Endothelial cell of hepatic sinusoid (primary cell): Measurements from ENCODE around the gene COL23A1.

Experiments used
- in situ Hi-C: cut with HindIII; loops from 2 replicates; pipeline ENCODE4 v1.10.0; 2017; ENCODE audit warnings: low sequenced_read_pairs

COL23A1 gene

GRCh38 chr5:178536541-178537466, 53.4 kb downstream of the COL23A1 start:
- in situ Hi-C loops = no loop called here

DNA sequence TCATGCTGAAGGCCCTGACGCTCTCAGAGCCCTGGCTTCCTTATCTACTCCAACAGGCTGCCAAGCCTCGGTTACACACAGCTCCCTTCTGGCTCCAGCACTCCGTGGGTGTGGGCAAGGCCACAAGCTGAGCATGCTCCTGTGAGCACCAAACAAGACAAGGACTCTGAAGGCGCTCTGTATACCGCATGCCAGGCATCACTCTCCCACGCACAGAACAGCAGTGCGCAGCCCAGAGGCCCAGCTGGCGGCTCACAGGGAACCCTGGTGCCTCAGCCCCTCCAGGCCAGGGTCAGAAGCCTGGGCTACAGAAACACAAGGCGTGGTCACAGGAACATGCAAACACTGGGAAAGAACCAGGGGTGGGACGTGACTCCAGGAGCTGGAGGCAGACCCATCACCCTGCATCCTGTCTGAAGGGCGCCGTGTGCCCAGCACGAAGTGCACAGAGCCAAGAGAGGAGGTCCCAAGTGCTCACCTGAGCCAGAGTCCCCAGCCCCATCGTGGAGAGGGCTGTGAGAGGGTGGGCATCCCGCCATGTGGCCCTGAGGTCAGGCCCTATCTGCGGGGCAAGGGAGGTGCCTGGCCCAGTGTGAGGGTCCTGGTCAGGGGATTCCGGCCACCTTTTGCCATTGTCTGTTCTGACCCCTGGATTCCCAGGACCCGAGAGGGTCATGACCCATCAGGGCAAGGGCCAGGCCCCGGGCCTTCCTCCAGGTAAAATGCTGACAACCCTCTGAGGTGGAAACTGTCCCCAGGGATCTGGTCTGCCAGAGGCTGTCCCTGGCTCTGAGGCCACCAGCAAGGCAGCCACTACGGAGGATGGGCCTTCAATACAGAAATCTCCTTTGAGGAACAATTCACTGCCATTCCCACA, 54.7 kb downstream of the COL23A1 start:
- in situ Hi-C loops = no loop called here

DNA sequence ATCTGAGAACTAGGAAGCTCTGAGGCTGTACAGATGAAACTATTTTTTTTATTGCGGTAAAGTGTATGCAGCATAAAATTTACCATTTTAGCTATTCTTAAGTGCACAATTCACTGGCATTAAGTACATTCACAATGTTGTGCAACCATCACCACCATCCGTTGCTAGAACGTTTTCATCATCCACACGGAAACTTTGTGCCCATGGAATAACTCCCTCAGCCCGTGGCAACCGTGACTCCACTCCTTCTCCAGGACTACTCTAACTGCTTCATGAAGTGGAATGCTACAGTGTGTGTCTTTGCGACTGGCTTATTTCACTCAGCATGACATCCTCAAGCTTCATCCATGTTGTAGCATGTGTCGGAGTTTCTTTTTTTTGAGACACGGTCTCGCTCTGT, 57.1 kb downstream of the COL23A1 start:
- in situ Hi-C loops = no loop called here

DNA sequence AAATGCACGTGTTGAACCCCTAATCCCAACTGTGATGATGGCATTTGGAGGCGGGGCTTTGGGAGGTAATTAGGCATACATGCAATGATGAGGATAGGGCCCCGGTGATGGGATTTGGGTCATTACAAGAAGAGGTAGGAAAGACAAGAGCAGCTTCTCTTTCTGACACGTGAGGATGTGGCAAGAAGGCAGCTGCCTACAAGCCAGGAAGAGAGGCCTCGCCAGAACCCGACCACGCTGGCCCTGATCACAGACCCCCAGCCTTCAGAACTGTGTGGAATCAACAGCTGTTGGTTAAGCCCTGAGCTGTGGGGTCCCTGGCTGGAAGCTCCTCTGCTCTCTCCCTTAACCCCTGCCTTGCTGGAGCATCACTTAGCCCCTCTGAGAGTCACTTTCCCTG, 57.5 kb downstream of the COL23A1 start:
- in situ Hi-C loops = no loop called here

DNA sequence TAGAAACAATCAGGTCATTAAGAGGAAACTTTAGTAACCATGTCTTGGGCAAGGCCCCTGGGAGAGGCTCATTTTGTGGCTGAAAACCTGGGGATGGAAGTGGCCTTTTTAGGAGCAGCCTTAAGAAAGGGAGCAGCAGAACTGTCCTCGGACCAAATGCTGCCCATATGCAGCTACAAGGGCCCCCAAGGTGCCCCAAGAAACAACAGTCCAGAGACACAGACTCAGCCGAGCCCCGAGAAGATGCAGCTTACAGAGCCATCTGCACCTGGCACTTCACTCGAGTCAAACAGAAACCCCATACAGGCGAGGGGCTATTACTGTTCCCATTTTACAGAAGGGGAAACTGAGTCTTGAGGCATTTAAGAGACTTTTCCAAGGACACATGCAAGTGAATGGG, 58.0 kb downstream of the COL23A1 start:
- in situ Hi-C loops = no loop called here

DNA sequence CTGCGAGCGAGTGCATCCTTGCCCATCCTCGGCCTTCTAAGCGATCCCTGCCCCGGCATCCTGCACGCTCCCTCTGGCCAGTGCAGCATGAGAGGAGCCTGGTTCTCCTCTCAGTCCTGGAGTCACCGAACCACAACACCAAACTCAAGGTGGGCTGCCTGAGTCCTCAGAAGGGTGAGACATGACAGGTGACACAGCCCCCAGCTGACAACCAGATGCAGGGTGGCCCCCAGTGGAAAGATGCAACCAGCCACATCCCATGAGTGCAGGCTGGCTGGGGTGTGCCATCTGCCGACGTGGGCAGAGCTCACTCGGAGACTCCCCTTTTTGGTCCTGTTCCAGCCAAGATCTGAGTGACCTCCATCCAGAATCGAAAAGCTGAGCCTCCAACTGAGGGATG, 58.4 kb downstream of the COL23A1 start:
- in situ Hi-C loops = no loop called here

- in situ Hi-C loops = no loop called here
Observed at GRCh38 chr5:178530526-178530925, 59.7 kb downstream of the COL23A1 start.

GRCh38 chr5:178529080-178529479, 61.1 kb downstream of the COL23A1 start:
- in situ Hi-C loops = no loop called here

GRCh38 chr5:178527458-178528307, 62.5 kb downstream of the COL23A1 start:
- in situ Hi-C loops = no loop called here

DNA sequence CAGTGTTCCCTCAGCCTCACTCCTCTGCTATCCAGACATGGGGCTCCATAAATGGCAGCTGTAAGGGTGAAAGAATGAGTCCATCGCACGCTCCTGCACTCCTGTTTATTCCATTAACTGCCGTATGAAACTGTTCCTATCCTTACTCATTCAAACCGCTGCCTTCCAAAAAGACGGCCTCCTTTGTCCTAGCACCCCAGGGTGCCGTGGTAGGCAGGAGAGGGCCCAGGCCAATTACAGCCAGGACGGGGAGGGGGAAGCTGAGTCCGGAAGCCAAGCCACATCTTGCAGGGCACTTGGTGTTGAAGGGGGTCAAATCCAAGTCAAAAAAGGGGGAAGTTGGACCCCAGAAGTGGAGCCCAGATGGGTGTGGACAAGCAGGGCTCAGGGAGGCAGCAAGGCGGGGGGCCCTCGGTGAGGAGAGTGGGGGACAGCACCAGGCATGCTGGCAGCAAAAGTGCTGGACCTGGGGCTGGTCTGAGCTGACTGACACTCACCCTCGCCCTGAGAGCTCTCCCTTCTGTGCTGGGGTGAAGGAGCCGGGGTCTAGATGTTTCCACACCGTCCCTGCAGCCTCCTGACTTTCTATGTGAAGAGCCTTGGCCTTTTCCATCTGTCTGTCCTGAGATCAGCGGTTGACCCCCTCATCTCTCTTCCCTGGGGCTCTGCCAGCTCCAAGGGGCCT, 63.3 kb downstream of the COL23A1 start:
- in situ Hi-C loops = no loop called here

DNA sequence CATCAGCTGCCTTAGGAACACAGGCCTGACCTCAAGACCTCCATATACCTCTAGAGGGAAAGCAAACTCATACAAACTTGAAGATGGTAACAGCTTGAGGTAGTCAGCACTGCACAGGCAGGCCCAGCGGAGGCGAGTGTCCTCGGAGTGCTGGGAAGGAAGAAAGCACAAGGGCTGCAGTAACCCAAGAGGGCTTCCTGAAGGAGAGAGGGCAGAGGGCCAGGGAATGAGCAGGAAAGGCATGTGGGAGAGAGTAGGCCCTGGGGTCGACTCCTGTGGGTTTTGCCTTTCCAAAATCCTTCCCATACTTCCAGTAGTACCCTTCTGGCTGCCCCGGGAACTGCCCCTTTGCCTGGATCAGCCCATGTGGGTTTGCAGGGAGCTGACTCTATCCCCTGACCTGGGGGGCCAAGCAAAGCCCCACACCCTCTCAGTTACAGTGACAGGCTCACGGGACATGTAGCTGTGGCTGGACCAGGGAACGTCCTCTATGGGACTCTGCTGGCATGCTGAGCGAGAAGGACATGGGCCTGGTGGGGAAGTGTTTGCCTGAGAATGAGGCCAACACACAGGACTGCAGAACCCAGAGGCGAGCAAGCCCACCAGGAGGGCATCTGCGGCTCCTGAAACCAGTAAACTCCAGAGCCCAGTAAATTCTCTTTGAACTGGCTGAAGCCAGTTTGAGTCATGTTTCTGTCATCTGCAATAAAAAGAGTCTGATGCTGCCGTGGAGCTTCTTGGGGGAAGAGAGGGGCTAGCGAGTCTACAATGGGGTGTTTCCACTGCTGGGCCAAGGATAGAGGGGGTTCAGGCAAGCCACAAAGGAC, 64.1 kb downstream of the COL23A1 start:
- in situ Hi-C loops = no loop called here

DNA sequence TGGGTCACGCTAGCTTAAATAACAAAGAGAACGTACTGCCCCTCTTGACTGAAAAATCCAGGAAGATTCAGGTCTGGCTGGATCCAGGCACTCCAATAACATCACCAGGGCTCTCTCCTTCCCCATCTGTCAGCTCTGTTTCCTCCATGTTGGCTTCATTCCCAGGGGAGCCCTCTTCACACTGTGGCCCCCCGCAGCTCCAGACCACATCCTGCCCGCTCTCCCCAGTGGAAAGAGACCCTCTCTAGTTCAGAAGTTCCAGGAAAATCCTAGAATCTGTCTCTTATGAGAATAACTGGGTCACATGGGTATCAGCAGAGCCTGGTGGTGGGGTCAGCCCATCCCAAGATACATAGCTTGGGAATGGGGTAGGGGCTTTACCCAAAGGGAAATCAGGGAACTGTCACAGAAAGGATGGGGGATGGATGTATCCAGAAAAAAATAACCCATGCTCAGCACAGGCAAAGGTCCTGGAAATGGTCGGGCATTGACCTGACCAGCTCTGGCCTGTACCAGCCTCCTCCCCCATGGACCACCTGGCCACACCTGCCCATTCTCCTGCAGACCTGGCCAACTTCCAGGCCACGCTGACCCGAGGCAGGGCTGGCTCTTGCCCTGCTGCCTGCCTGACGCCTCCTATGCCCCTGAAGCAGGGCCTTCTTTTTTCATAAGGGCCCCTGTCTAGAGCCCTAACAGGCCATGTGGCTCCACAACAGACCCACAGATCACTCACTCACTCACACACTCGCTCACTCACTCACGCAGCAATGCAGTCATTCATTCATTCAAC, 65.9 kb downstream of the COL23A1 start:
- in situ Hi-C loops = no loop called here

GRCh38 chr5:178522361-178522760, 67.8 kb downstream of the COL23A1 start:
- in situ Hi-C loops = no loop called here

DNA sequence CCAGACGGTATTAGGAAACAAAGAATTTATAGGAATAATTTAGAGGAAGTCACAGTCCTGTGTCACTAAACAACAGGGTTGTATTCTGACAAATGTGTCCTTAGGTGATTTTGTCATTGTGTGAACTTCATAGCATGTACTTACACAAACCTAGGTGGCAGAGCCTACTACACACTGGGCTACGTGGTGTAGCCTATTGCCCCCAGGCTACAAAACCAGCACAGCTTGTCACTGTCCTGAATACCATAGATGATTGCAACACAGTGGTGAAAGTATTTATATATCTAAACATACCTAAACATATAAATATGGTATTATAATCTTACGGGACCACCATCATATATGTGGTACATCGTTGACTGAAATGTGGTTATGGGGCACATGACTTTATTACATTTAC, 69.3 kb downstream of the COL23A1 start:
- in situ Hi-C loops = no loop called here

- in situ Hi-C loops = no loop called here
Observed at GRCh38 chr5:178519804-178520203, 70.4 kb downstream of the COL23A1 start.

DNA sequence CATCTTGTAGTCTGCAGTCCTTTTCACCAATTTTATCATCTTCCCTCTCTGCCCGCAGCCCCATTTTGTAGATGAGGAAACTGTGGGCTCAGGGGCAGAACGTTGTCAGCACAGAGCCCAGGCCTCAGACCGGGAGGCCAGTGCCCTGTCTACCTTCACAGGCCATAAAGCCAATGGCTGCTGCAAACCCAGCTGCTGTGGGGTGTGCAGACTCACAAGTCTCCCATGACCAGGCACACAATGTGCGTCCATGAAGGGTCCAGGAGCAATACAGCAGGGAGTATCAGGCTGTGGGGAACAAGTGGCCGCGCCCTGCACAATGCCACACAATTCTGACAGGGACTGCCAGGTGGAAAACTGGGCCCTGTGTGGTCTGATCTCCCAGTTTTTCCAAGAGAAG, 71.0 kb downstream of the COL23A1 start:
- in situ Hi-C loops = no loop called here

DNA sequence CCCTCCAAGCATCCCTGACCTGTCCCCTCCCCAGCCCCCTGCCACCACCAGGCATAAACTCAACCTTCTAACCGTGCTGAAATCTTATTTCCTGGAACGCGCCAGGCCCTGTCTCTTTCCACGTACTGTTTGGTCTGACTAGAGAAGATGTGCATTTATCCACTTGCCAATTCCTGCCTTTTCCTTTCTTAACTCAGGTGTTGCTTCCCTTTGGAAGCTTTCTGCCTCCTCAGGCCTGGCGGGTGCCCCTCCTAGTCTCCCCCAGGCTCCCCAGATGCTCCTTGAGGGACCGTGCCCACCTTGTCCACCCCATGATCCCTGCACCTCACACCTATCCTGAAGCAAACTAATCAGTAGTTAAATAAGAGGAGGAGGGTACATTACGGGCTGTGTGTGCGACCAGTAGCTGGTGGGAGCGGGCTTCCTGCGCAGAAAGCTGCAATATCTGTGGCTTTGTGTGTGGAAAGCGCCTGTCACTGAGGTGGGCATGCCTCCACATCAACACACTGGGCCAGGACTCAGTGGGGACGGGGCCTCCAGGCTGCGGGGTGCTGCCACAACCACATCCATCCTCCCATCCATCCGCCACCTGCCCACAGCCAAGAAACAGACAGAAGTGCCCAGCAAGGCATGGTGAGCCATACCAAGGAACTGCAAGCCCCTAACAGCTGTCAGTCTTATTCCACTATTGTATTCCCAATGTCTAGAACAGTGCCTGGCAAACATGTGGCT, 73.5 kb downstream of the COL23A1 start:
- in situ Hi-C loops = no loop called here
